Colon (tissue), 2 donors: ENCODE measurements around the gene ZNF892.
"Not testable (repeated sequence)": the region's sequence is repeated elsewhere in the genome, so short reads cannot be mapped to it uniquely, and the experiment has no call there.

Source experiments
- FAIRE-seq: peaks from 2 replicates; lab custom pipeline; 2012; peaks lifted over from hg19 to GRCh38; lab: Jason Lieb, UNC
- donor health status: control.
- donor health status: control.

The ZNF892 gene

GRCh38 chr2:95207111-95207961, at the start of gene ZNF892:
ZNF892 (plus strand) TSS chr2:95207521; CDS start chr2:95207816, 295 bp downstream.
- no peak for FAIRE-seq

DNA sequence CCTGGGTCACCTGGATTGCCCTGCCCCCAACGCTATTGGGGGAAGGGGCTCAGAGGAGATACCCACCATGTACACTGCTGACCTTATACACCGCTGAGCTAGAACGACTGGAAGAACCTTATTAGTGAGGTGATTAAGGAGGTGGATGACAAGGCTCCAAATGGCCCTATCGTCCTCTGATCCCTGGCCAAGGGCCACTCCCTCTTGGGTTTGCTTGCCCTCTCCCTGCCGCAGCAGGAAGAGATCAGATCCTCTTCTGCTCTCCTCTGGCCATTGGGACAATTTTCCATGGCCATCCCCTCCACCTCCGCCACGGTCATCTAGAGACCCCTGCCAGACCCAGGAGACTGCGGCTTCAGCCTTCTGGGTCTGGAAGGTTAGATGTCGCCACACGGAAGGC, 48.9 kb upstream of the ZNF892 start:
- FAIRE-seq = no peak

DNA sequence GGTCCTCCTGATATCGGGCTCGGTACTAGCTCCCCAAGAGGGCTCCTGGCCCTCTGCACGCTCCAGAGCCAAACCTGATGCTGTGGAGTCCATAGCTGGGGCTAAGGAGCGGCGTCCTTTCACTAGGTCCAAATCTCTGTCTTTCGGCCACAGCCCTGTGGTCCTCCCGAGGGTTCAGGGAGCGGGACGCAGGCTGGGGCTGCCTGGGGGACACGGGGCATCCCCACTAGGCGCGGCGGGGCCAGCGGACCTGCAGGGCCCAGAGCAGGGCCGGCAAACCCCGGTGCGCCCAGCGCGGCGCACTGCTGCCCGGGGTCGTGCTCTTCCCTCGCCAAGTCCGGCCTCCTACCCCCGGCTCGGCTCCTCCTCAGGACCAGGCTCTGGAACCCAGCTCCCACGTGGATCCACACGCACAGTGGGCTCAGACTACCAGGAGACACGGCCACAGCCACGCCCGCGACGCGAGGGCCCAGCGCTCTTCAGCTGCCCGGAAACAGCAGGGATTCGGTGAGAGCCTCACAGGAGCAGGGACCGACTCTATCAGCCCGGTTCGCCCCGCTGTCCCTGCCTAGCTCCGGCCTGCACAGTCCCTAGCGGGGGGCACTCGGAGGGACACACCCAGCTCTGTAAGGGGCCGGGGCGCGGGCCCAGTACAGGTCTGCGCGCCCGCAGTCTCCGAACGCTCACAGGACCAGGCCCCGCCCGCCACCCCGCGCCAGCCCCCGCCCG, 48.3 kb upstream of the ZNF892 start:
- FAIRE-seq = no peak

DNA sequence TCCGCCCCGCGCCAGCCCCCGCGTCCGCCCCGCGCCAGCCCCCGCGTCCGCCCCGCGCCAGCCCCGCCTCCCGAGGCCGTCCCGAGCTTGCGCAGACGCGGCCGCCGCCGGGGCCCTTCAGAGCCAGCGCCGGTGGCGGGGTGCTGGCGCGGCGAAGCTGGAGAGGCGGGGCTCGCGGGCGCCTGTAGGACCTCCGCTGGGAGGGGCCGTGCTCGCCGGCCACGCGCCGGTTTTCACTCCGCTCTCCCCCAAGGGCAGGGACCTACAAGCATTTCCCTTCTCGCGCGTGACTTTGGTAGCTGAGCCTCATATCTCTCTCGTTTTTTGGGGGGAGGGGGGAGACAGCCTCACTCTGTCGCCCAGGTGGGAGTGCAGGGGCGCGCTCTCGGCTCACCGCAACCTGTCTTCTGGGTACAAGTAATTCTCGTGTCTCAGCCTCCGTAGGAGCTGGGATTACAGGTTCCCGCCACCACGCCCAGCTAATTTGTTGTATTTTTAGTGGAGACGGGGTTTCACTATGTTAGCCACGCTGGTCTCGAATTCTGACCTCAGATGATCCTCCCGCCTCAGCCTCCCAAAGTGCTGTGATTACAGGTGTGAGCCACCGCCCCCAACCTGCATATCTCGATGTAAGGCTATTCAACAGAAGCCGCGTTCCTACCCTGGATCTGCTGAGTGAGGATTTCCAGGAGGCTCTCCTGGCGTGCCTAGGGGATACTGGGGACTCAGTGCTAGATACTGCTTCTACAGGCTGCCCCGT, 47.5 kb upstream of the ZNF892 start, which contains the start of gene ZNF514:
Gene ZNF514 (minus strand): TSS at position 159 of the 760 bp plus-strand sequence. CDS start 6,595 bp downstream, outside the sequence.
- FAIRE-seq = no peak

GRCh38 chr2:95165030-95165370, 42.3 kb upstream of the ZNF892 start:
- no peak for FAIRE-seq

GRCh38 chr2:95165371-95166064, 41.8 kb upstream of the ZNF892 start, which contains the start of gene ZNF2:
ZNF2 (plus strand) TSS chr2:95165809; CDS start chr2:95176227, 10,418 bp downstream.
- FAIRE-seq = no peak

GRCh38 chr2:95166065-95166763, 41.1 kb upstream of the ZNF892 start:
- no peak for FAIRE-seq

DNA sequence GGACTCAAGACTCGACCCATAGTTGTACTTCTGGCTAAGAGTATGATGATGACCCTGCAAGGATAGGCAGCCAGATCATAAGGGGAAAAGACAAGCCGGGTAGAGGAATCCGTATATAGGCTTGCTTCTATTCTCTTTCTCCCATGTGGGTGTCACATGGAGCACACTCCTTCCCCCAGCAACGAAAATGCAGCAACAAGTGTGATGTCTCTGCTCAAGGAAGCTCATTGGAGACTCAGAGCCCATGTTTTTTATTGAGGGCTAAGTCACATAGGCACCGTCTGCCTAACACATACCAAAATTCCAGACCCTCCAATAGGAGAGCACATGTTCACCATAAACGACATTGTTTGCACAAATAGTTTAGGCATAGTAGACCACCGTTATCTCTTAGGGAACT, 35.4 kb upstream of the ZNF892 start:
- FAIRE-seq = no peak

DNA sequence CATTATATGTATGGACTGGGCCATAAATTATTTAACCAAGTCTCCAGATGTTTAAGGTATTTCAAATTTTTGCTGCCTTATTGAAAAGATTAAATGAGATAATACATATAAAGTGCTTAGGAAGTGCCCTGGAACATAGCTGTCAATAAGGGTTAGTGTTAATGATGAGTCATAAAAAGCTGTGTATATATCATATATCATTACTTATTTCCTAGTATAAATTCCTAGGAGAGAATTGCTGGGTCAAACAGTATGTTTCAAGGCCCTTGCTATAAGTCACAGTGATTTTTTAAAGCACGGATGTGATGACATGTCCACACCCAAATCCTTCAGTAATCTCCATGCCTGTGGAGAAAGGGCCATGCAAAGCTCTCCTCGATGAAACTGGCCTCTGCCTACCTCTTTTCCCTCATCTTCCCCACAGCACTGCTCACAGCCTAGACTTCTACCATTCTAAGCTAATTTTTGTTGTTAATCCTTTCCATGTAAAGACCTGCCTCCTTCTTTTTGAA, 33.2 kb upstream of the ZNF892 start:
- no peak for FAIRE-seq

GRCh38 chr2:95179451-95179850, 27.9 kb upstream of the ZNF892 start:
- no peak for FAIRE-seq

- FAIRE-seq = no peak
Observed at GRCh38 chr2:95181774-95182173, 25.5 kb upstream of the ZNF892 start.

- no peak for FAIRE-seq
Observed at GRCh38 chr2:95185197-95185596, 22.1 kb upstream of the ZNF892 start.

DNA sequence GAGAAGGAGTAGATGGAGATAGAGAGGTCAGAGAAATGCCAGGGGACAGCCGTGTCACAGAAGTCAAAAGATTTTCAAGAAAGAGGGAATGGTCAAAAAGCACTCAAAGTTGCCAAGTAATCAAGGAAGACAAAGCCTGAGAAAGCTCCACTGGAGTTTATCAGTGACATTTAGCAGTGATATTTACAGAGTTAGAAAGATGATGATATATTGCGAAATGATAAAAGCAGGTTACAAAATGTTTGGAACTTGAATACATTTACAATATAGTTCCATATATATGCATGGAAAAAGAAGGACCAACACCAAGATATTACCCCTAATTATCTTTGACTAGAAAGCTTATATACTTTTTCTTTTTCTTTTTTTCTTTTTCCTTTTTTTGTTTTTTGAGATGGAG, 21.3 kb upstream of the ZNF892 start:
- FAIRE-seq = no peak

DNA sequence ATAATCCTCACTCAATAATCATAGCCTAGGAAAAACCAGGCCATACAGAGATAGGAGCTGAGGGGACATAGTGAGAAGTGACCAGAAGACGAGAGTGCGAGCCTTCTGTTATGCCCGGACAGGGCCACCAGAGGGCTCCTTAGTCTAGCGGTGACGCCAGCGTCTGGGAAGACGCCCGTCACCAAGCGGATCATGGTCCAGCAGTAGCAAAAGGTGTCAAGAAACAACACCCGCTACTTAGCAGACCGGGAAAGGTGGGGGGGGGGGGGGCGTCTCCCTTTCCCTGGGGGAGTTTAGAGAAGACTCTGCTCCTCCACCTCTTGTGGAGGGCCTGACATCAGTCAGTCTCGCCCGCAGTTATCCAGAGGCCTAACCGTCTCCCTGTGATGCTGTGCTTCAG, 14.4 kb upstream of the ZNF892 start:
- FAIRE-seq = not testable (repeated sequence)

DNA sequence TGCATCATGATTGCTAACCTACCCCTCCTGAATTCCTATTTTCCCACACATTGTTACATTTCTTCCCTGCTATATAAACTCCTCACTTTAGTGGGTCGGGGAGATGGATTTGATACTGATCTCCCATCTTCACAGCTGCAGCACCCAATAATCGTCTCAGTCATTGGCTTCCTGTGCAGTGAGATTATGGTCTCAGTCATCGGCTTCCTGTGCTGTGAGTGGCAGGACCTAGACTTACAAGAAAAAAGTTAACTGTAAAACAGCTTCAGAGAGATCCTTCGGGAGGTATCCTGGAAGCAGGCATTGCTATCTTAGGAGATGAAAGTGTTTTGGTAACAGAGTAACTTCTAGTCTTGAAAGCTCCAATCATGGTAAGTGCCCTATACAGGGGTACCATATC, 3.4 kb upstream of the ZNF892 start:
- no peak for FAIRE-seq

DNA sequence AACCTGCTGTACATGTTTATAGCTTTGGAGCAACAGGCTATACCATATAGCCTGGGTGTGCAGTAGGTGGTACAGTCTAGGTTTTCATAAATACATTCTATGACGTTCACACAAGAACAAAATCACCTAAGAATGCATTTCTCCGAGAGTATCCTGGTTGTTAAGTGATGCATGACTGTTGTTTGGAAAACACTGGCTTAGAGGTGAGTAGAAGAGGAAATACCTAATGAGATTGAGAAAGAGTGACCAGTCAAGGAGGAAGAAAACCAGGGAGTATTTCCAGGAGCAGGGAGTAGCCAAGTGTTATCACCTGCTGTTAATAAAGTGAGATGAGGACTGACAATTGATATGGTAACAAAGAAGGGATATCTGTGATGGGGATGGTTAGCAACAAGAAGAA, 2.9 kb upstream of the ZNF892 start:
- FAIRE-seq = no peak

- FAIRE-seq = no peak
Observed at GRCh38 chr2:95206096-95206495, 1.2 kb upstream of the ZNF892 start.

DNA sequence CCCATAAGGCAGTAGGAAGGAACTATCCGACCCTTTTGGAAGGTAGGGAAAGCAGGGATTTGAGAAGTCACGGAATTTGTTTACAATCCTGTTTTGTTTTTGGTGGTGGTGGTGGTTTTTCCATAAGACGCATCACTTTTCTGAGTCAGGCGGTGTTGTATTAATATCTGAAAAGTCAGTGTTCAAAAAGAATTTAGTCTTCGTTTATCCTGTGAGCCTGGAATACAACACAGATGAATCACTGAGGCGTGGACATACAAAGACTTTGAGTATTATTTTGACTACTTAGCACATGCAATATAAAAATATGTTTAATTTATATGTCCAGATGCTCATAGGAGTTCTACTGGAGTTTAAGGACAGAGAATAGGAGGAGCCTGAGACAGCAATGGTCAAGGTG, 785 bp downstream of the ZNF892 start:
- FAIRE-seq = no peak

GRCh38 chr2:95215018-95215612, 7.8 kb downstream of the ZNF892 start:
- FAIRE-seq = no peak

GRCh38 chr2:95220449-95220848, 13.1 kb downstream of the ZNF892 start:
- no peak for FAIRE-seq

- FAIRE-seq = no peak
Observed at GRCh38 chr2:95225658-95226057, 18.3 kb downstream of the ZNF892 start.
